Hepatocyte (in vitro differentiated cells): ENCODE measurements around the gene PLXNA2. TPM values are rescaled to one million over a fixed set of nuclear protein-coding genes. Genes with fewer than 3 reads are reported as not detected.

Experiments used
- DNase-seq: peaks from one replicate; pipeline ENCODE4 v3.0.0-alpha.2; 2016; ENCODE audit warnings: low spot score
- H2AFZ ChIP-seq: fragments of 200-600 bp; sonication (generic); 2 replicates; pipeline ENCODE4 v1.6.0; 2016; ENCODE audit warnings: antibody characterized with exemption, mild to moderate bottlenecking
- H3K27ac ChIP-seq: fragments of 200-600 bp; sonication (generic); 2 replicates; pipeline ENCODE4 v1.5.1; 2016; ENCODE audit warnings: mild to moderate bottlenecking
- H3K27me3 ChIP-seq: fragments of 200-600 bp; sonication (generic); 2 replicates; pipeline ENCODE4 v1.6.1; 2016
- H3K36me3 ChIP-seq: fragments of 200-600 bp; sonication (generic); replicated peaks from 2 replicates; pipeline ENCODE4 v1.5.1; 2016; ENCODE audit warnings: low read depth; ENCODE audit not compliant: insufficient read depth
- H3K4me1 ChIP-seq: fragments of 200-600 bp; sonication (generic); 2 replicates; pipeline ENCODE4 v1.5.1; 2016; ENCODE audit warnings: mild to moderate bottlenecking, moderate library complexity; ENCODE audit not compliant: insufficient read depth
- H3K4me2 ChIP-seq: fragments of 200-600 bp; sonication (generic); 2 replicates; pipeline ENCODE4 v1.6.0; 2016
- H3K4me3 ChIP-seq: fragments of 200-600 bp; sonication (generic); 2 replicates; pipeline ENCODE4 v1.5.1; 2016; ENCODE audit warnings: mild to moderate bottlenecking
- H3K79me2 ChIP-seq: fragments of 200-600 bp; sonication (generic); 2 replicates; pipeline ENCODE4 v1.6.0; 2017; ENCODE audit warnings: mild to moderate bottlenecking
- H3K9me2 ChIP-seq: fragments of 200-600 bp; sonication (generic); replicated peaks from 2 replicates; pipeline ENCODE4 v1.6.0; 2017; ENCODE audit warnings: mild to moderate bottlenecking; ENCODE audit not compliant: insufficient read depth
- H3K9me3 ChIP-seq: fragments of 200-600 bp; sonication (generic); 2 replicates; pipeline ENCODE4 v1.5.1; 2016; ENCODE audit warnings: low read depth, mild to moderate bottlenecking
- H4K20me1 ChIP-seq: fragments of 200-600 bp; sonication (generic); 2 replicates; pipeline ENCODE4 v1.6.0; 2016; ENCODE audit warnings: mild to moderate bottlenecking; ENCODE audit not compliant: insufficient read depth, poor library complexity, severe bottlenecking
- EZH2 ChIP-seq: fragments of 200-600 bp; sonication (generic); IDR thresholded peaks from 2 replicates; pipeline ENCODE4 v1.6.1; 2016; ENCODE audit warnings: antibody characterized with exemption, mild to moderate bottlenecking, borderline replicate concordance
- EZH2phosphoT487 ChIP-seq: fragments of 200-600 bp; sonication (generic); IDR thresholded peaks from one replicate; pipeline ENCODE4 v1.6.1; 2018; ENCODE audit warnings: antibody characterized with exemption, mild to moderate bottlenecking, low read depth, moderate library complexity; ENCODE audit not compliant: unreplicated experiment, severe bottlenecking
- WGBS: methylation state at CpG from one replicate; pipeline ENCODE4 v1.1.6; 2016; ENCODE audit warnings: low lambda C conversion rate; ENCODE audit errors: missing lambda C conversion rate; 5-methylcytosine and 5-hydroxymethylcytosine counted together
- polyA plus RNA-seq: library from polyadenylated mRNA; unstranded; fragments of >200 nt; fragmentation: Nextera tagmentation; extraction: Ambion mirVana; gene quantifications from 2 replicates; pipeline ENCODE4 v1.2.1, GENCODE V29; 2016
- total RNA-seq: library from RNA; depleted of rRNA; stranded (reverse); fragments of >200 nt; gene quantifications from 2 replicates; pipeline ENCODE4 v1.2.3, GENCODE V29; 2014
- TF ChIP-seq, protein P1 (sequence below): fragments of 200-600 bp; sonication (generic); IDR thresholded peaks from 2 replicates; pipeline ENCODE4 v1.5.1; 2016; ENCODE audit warnings: antibody characterized with exemption, mild to moderate bottlenecking; ENCODE audit not compliant: poor library complexity

PLXNA2 gene
- total and polyA plus RNA-seq, 2 experiments from 2014 or later, result 9.8 to 13.1 TPM

DNA sequence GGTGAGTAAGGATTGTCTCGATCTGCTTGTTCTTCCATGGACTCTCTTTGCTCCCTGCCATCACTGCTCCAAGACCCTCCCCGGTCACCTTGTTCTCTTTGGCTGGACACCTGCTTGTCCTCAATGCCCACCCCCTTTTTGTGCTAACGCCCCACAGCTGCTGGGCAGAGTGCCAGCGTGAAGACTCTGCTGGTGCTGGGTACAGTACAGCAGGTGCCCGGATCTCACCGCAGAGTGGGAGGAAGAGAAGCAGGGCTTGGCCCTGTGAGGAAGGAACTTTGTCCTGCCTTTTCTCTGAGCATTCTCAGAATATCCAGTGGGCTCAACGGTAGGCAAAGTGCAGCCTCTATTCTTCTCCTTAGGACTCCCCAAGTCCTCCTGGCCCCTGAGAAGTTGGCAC is 90.1 kb downstream of the PLXNA2 start:
- Histone ChIP-seq H3K4me2 (no peak overlapping the region), H3K4me3 (no peak overlapping the region), H4K20me1 (no peaks in the 10 kb centered on the region), H3K9me3 (no peaks in the 10 kb centered on the region), H3K9me2 (no peaks in the 10 kb centered on the region), H3K27ac (no peak overlapping the region), H3K4me1 (peaks cover 39% of the 10 kb centered on the region), H3K36me3 (no peaks in the 10 kb centered on the region), H3K79me2 (peaks cover 3% of the 10 kb centered on the region), H3K27me3 (no peaks in the 10 kb centered on the region), H2AFZ (no peak overlapping the region)
- DNase-seq, result no peak
- TF ChIP-seq EZH2 (no peak), EZH2phosphoT487 (no peak)
- TF ChIP-seq, protein P1, sequence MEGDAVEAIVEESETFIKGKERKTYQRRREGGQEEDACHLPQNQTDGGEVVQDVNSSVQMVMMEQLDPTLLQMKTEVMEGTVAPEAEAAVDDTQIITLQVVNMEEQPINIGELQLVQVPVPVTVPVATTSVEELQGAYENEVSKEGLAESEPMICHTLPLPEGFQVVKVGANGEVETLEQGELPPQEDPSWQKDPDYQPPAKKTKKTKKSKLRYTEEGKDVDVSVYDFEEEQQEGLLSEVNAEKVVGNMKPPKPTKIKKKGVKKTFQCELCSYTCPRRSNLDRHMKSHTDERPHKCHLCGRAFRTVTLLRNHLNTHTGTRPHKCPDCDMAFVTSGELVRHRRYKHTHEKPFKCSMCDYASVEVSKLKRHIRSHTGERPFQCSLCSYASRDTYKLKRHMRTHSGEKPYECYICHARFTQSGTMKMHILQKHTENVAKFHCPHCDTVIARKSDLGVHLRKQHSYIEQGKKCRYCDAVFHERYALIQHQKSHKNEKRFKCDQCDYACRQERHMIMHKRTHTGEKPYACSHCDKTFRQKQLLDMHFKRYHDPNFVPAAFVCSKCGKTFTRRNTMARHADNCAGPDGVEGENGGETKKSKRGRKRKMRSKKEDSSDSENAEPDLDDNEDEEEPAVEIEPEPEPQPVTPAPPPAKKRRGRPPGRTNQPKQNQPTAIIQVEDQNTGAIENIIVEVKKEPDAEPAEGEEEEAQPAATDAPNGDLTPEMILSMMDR, result no peak
- 71% methylated on average over 7 of the region's 7 CpGs for WGBS

DNA sequence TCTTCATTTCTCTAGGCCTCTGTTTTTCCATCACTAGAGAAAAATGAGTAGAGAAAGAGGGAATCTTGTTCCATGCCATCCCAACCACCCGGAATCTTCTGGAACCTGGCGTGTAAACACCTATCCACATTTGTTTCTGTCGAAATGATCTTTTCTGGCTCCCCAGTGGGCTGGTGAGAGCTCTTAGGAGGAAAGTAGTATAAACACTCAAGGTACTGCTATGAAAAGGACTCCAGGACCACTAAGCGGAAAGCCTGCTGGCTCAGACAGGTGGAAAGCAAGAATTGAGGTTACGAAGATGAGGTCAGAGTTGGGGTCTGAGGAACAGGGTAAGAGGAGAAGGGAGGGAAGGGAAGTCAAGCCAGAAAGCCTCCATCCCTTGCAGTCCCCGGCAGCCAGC is 90.8 kb downstream of the PLXNA2 start:
- no peak for TF ChIP-seq EZH2phosphoT487
- no peak for TF ChIP-seq EZH2
- TF ChIP-seq, protein P1, result no peak
- Histone ChIP-seq H3K9me2 (no peaks in the 10 kb centered on the region), H3K27ac (no peak overlapping the region), H3K9me3 (no peaks in the 10 kb centered on the region), H3K4me1 (peaks cover 34% of the 10 kb centered on the region), H2AFZ (no peak overlapping the region), H3K79me2 (peaks cover 3% of the 10 kb centered on the region), H3K4me3 (no peak overlapping the region), H3K27me3 (no peaks in the 10 kb centered on the region), H3K4me2 (no peak overlapping the region), H4K20me1 (no peaks in the 10 kb centered on the region), H3K36me3 (no peaks in the 10 kb centered on the region)
- WGBS, result 91% methylated on average over 6 of the region's 6 CpGs
- no peak for DNase-seq

- H3K9me2 ChIP-seq, result no peaks in the 10 kb centered on the region
- H3K4me2 ChIP-seq, result no peak overlapping the region
- H3K36me3 ChIP-seq, result no peaks in the 10 kb centered on the region
- no peaks in the 10 kb centered on the region for H3K9me3 ChIP-seq
- no peak overlapping the region for H3K27ac ChIP-seq
- peaks cover 3% of the 10 kb centered on the region for H3K79me2 ChIP-seq
- 62% methylated on average over 9 of the region's 9 CpGs for WGBS
- H3K4me1 ChIP-seq, result peaks cover 27% of the 10 kb centered on the region
- no peak overlapping the region for H2AFZ ChIP-seq
- H4K20me1 ChIP-seq, result no peaks in the 10 kb centered on the region
- H3K4me3 ChIP-seq, result no peak overlapping the region
- TF ChIP-seq EZH2, result no peak
- TF ChIP-seq, protein P1, result no peak
- no peak for TF ChIP-seq EZH2phosphoT487
- no peaks in the 10 kb centered on the region for H3K27me3 ChIP-seq
- no peak for DNase-seq
Observed at GRCh38 chr1:208151728-208152598, 92.2 kb downstream of the PLXNA2 start.
